BJ (cell line): Measurements from ENCODE around the gene NAALADL2. TPM values are rescaled to one million over a fixed set of nuclear protein-coding genes. Genes with fewer than 3 reads are reported as not detected.
"Not testable (repeated sequence)": the region's sequence is repeated elsewhere in the genome, so short reads cannot be mapped to it uniquely, and the experiment has no call there.

Experiments
- CTCF ChIA-PET: fragments of 350-600 bp; formaldehyde crosslinking; extraction: SDS; loops from one replicate; lab custom pipeline; 2021; ENCODE audit warnings: antibody characterized with exemption, inconsistent platforms; lab: Yijun Ruan, JAX
- POLR2A ChIA-PET: fragments of 300-600 bp; sonication (Branson Sonifier 250); formaldehyde crosslinking; extraction: SDS; loops from one replicate; lab custom pipeline; 2021; ENCODE audit warnings: antibody characterized with exemption; lab: Charles Lee
- DNase-seq: peaks from one replicate; pipeline ENCODE4 v3.0.0-alpha.2; 2011; ENCODE audit warnings: low read depth
- H3K27me3 ChIP-seq: 2 replicates; pipeline ENCODE4 v1.6.0; 2011; ENCODE audit warnings: low read length; ENCODE audit not compliant: control insufficient read depth, insufficient read depth
- H3K36me3 ChIP-seq: 2 replicates; pipeline ENCODE4 v1.5.1; 2011; ENCODE audit warnings: low read length; ENCODE audit not compliant: control insufficient read depth, insufficient read depth
- H3K4me3 ChIP-seq: 2 replicates; pipeline ENCODE4 v1.5.1; 2011; ENCODE audit warnings: low read depth, mild to moderate bottlenecking, control low read depth, low read length
- CTCF ChIP-seq: IDR thresholded peaks from 2 replicates; pipeline ENCODE4 v1.5.1; 2011; ENCODE audit warnings: low read depth, mild to moderate bottlenecking, control low read depth, inconsistent platforms, low read length, moderate library complexity; ENCODE audit not compliant: insufficient read depth
- polyA plus RNA-seq: library from polyadenylated mRNA; depleted of rRNA; stranded (reverse); fragments of >200 nt; gene quantifications from 2 replicates; pipeline ENCODE4 v1.2.3, GENCODE V29; 2011

NAALADL2 gene
- polyA plus RNA-seq, 1 experiment = 3.6 TPM

- CTCF ChIA-PET = interaction anchor here (0.8 kb wide), 1 partner anchor 12 kb away, joined by 3 read pairs; no protein-coding TSS in a partner anchor
- H3K4me3 ChIP-seq = no peak overlapping the region
- TF ChIP-seq CTCF = no peak
- H3K36me3 ChIP-seq = no peaks in the 10 kb centered on the region
- no peak for DNase-seq
- no peaks in the 10 kb centered on the region for H3K27me3 ChIP-seq
- POLR2A ChIA-PET = no interaction called here
Observed at GRCh38 chr3:175070946-175071345, 211.8 kb downstream of the NAALADL2 start.

GRCh38 chr3:175073219-175073905 is 214.2 kb downstream of the NAALADL2 start:
- Histone ChIP-seq H3K36me3 (no peaks in the 10 kb centered on the region), H3K4me3 (no peak overlapping the region), H3K27me3 (no peaks in the 10 kb centered on the region)
- ChIA-PET CTCF (no interaction called here), POLR2A (no interaction called here)
- TF ChIP-seq CTCF = no peak
- no peak for DNase-seq

- DNase-seq = no peak
- CTCF ChIA-PET = interaction anchor here (0.6 kb wide), 1 partner anchor 10 kb away, joined by 3 read pairs; no protein-coding TSS in a partner anchor
- POLR2A ChIA-PET = no interaction called here
Observed at GRCh38 chr3:175075269-175075668, 216.1 kb downstream of the NAALADL2 start.

GRCh38 chr3:175077216-175077615 is 218.1 kb downstream of the NAALADL2 start:
- POLR2A ChIA-PET = no interaction called here
- Histone ChIP-seq H3K4me3 (no peak overlapping the region), H3K36me3 (no peaks in the 10 kb centered on the region), H3K27me3 (no peaks in the 10 kb centered on the region)
- TF ChIP-seq CTCF = no peak
- no peak for DNase-seq
- CTCF ChIA-PET = interaction anchor here (0.7 to 0.9 kb wide), 3 partner anchors 12 to 578 kb away, joined by 3 read pairs; no protein-coding TSS in a partner anchor

More at GRCh38 chr3:175075269-175075668, 216.1 kb downstream of the NAALADL2 start:
- Histone ChIP-seq H3K27me3 (no peaks in the 10 kb centered on the region), H3K4me3 (no peak overlapping the region), H3K36me3 (no peaks in the 10 kb centered on the region)
- TF ChIP-seq CTCF = no peak

- no peak for TF ChIP-seq CTCF
- Histone ChIP-seq H3K4me3 (no peak overlapping the region), H3K36me3 (no peaks in the 10 kb centered on the region), H3K27me3 (no peaks in the 10 kb centered on the region)
- POLR2A ChIA-PET = no interaction called here
- DNase-seq = no peak
- CTCF ChIA-PET = no interaction called here
Observed at GRCh38 chr3:175082631-175083030, 223.5 kb downstream of the NAALADL2 start.

GRCh38 chr3:175087128-175087527 is 228.0 kb downstream of the NAALADL2 start:
- H3K27me3 ChIP-seq, CTCF ChIA-PET, H3K36me3 ChIP-seq, POLR2A ChIA-PET, DNase-seq, H3K4me3 ChIP-seq: not testable (repeated sequence)
